ENCODE data around the gene SLC34A1. TPM values are rescaled to one million over a fixed set of nuclear protein-coding genes. Genes with fewer than 3 reads are reported as not detected.
A peak's percentile ranks its signal among the peaks of the same experiment; 100 is the strongest.

Gene SLC34A1
- total and polyA plus RNA-seq, 2 of the 13 experiments (the other 11 are each of a cell fraction or from before 2014, with no cell fraction given) = 0.03 to 0.20 TPM

DNA sequence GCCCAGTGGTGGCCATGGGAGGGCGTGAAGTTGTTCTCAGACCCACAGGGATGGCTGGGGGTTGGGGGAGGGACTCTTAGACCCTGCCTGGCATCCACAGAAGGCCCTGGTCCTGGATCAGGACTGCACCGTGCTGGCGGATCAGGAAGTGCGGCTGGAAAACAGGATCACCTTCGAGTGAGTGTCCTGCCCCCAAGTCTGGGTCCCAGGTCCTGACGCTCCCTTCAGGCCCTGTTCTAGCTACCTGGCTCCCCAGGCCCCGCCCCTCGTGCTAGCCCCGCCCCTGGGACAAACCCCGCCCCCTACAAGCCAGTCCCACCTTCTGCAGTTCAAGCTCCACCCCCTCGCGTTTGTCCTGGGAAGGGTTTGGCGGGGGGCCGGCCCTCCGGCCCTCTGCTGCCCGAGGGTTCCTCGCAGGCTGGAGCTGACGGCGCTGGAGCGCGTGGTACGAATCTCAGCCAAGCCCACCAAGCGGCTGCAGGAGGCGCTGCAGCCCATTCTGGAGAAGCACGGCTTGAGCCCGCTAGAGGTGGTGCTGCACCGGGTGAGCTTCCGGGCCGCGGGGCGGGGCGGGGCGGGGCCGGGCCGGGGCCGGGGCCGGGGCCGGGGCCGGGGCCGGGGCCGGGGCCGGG, 13.6 kb upstream of the SLC34A1 start (continued):
- peak; percentile 92 for TF ChIP-seq CTCF (CRISPR knock-in tag; IDR thresholded peaks at IDR 0.05)
- peak; percentile 53 for TF ChIP-seq GATAD2A (CRISPR knock-in tag; IDR thresholded peaks at IDR 0.05)
- TF ChIP-seq ZNF207 (IDR thresholded peaks at IDR 0.05; ENCODE audit: borderline replicate concordance) = no peak
- TF ChIP-seq BORCS8-MEF2B (CRISPR knock-in tag; IDR thresholded peaks at IDR 0.05) = peak; percentile 80
- no peak for TF ChIP-seq ZMAT5 (CRISPR knock-in tag; IDR thresholded peaks at IDR 0.05; ENCODE audit: borderline replicate concordance, low read depth)
- no peak for TF ChIP-seq ZNF282 (IDR thresholded peaks at IDR 0.05; ENCODE audit: partially characterized antibody)
- TF ChIP-seq, protein P1, sequence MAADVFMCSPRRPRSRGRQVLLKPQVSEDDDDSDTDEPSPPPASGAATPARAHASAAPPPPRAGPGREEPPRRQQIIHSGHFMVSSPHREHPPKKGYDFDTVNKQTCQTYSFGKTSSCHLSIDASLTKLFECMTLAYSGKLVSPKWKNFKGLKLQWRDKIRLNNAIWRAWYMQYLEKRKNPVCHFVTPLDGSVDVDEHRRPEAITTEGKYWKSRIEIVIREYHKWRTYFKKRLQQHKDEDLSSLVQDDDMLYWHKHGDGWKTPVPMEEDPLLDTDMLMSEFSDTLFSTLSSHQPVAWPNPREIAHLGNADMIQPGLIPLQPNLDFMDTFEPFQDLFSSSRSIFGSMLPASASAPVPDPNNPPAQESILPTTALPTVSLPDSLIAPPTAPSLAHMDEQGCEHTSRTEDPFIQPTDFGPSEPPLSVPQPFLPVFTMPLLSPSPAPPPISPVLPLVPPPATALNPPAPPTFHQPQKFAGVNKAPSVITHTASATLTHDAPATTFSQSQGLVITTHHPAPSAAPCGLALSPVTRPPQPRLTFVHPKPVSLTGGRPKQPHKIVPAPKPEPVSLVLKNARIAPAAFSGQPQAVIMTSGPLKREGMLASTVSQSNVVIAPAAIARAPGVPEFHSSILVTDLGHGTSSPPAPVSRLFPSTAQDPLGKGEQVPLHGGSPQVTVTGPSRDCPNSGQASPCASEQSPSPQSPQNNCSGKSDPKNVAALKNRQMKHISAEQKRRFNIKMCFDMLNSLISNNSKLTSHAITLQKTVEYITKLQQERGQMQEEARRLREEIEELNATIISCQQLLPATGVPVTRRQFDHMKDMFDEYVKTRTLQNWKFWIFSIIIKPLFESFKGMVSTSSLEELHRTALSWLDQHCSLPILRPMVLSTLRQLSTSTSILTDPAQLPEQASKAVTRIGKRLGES (CRISPR knock-in tag; IDR thresholded peaks at IDR 0.05; ENCODE audit: borderline replicate concordance) = no peak
- no peak for TF ChIP-seq JUNB (CRISPR knock-in tag; IDR thresholded peaks at IDR 0.05; ENCODE audit: borderline replicate concordance)
- TF ChIP-seq, protein P2, sequence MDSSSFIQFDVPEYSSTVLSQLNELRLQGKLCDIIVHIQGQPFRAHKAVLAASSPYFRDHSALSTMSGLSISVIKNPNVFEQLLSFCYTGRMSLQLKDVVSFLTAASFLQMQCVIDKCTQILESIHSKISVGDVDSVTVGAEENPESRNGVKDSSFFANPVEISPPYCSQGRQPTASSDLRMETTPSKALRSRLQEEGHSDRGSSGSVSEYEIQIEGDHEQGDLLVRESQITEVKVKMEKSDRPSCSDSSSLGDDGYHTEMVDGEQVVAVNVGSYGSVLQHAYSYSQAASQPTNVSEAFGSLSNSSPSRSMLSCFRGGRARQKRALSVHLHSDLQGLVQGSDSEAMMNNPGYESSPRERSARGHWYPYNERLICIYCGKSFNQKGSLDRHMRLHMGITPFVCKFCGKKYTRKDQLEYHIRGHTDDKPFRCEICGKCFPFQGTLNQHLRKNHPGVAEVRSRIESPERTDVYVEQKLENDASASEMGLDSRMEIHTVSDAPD (CRISPR knock-in tag; IDR thresholded peaks at IDR 0.05) = no peak; the same call in 1 of the 2 replicates
- TF ChIP-seq PAWR (CRISPR knock-in tag; IDR thresholded peaks at IDR 0.05; ENCODE audit: borderline replicate concordance) = no peak
- TF ChIP-seq ZNF121 (CRISPR knock-in tag; IDR thresholded peaks at IDR 0.05) = no peak
- TF ChIP-seq ZNF260 (CRISPR knock-in tag; IDR thresholded peaks at IDR 0.05; ENCODE audit: borderline replicate concordance, low read depth) = no peak
- TF ChIP-seq GABPB1 (CRISPR knock-in tag; IDR thresholded peaks at IDR 0.05) = peak; percentile 82
- no peak for TF ChIP-seq RORA (CRISPR knock-in tag; IDR thresholded peaks at IDR 0.05)
- no peak for TF ChIP-seq ELK4 (CRISPR knock-in tag; IDR thresholded peaks at IDR 0.05; ENCODE audit: borderline replicate concordance)
- TF ChIP-seq NR2F2 (IDR thresholded peaks at IDR 0.05; ENCODE audit: borderline replicate concordance, low read depth) = no peak
- TF ChIP-seq SMAD3 (CRISPR knock-in tag; IDR thresholded peaks at IDR 0.05) = no peak; the same call in 1 of the 2 replicates
- TF ChIP-seq RELA (CRISPR knock-in tag; IDR thresholded peaks at IDR 0.05) = 0 out of 2 replicates have a peak, but pooled peaks have one; percentile 14
- no peak for TF ChIP-seq ZNF552 (CRISPR knock-in tag; IDR thresholded peaks at IDR 0.05; ENCODE audit: borderline replicate concordance)
- no peak; the same call in 1 of the 2 replicates for TF ChIP-seq MTF2 (CRISPR knock-in tag; IDR thresholded peaks at IDR 0.05; ENCODE audit: borderline replicate concordance)
- no peak for TF ChIP-seq KLF13 (CRISPR knock-in tag; IDR thresholded peaks at IDR 0.05)
- TF ChIP-seq CEBPB (IDR thresholded peaks at IDR 0.05; ENCODE audit: borderline replicate concordance, low read depth, low read length) = no peak
